ENCODE measurements around the gene CLMN.

The CLMN gene

GRCh38 chr14:95238487-95239298, 81.0 kb downstream of the CLMN start:
- no peak for DNase-seq (ENCODE audit: low spot score)

GRCh38 chr14:95237958-95238340, 81.8 kb downstream of the CLMN start:
- DNase-seq (ENCODE audit: low spot score), result no peak

GRCh38 chr14:95237121-95237957, 82.4 kb downstream of the CLMN start:
- no peak for DNase-seq (ENCODE audit: low spot score)

- no peak for DNase-seq (ENCODE audit: low spot score)
Measured at GRCh38 chr14:95236221-95236620, 83.5 kb downstream of the CLMN start.

- no peak for DNase-seq (ENCODE audit: low spot score)
Measured at GRCh38 chr14:95235767-95236166, 83.9 kb downstream of the CLMN start.

GRCh38 chr14:95235351-95235750, 84.4 kb downstream of the CLMN start:
- DNase-seq (ENCODE audit: low spot score), result no peak

- no peak for DNase-seq (ENCODE audit: low spot score)
Measured at GRCh38 chr14:95234426-95234825, 85.3 kb downstream of the CLMN start.

- no peak for DNase-seq (ENCODE audit: low spot score)
Measured at GRCh38 chr14:95233702-95234241, 85.9 kb downstream of the CLMN start.

- DNase-seq (ENCODE audit: low spot score), result no peak
Measured at GRCh38 chr14:95232894-95233584, 86.7 kb downstream of the CLMN start.

- DNase-seq (ENCODE audit: low spot score), result no peak
Measured at GRCh38 chr14:95231966-95232633, 87.6 kb downstream of the CLMN start.

- no peak for DNase-seq (ENCODE audit: low spot score)
Measured at GRCh38 chr14:95229749-95230148, 90.0 kb downstream of the CLMN start.

- no peak for DNase-seq (ENCODE audit: low spot score)
Measured at GRCh38 chr14:95228240-95228639, 91.5 kb downstream of the CLMN start.

GRCh38 chr14:95227279-95227860, 92.3 kb downstream of the CLMN start:
- DNase-seq (ENCODE audit: low spot score), result no peak

GRCh38 chr14:95226801-95227200, 92.9 kb downstream of the CLMN start:
- DNase-seq (ENCODE audit: low spot score), result no peak

- no peak for DNase-seq (ENCODE audit: low spot score)
Measured at GRCh38 chr14:95225251-95225887, 94.3 kb downstream of the CLMN start.

GRCh38 chr14:95222870-95223398, 96.8 kb downstream of the CLMN start:
- no peak for DNase-seq (ENCODE audit: low spot score)

GRCh38 chr14:95222151-95222631, 97.5 kb downstream of the CLMN start:
- no peak for DNase-seq (ENCODE audit: low spot score)

- DNase-seq (ENCODE audit: low spot score), result no peak
Measured at GRCh38 chr14:95221531-95221930, 98.2 kb downstream of the CLMN start.

- no peak for DNase-seq (ENCODE audit: low spot score)
Measured at GRCh38 chr14:95220663-95221231, 99.0 kb downstream of the CLMN start.

All from hematopoietic multipotent progenitor cell treated with erythropoietin and hydrocortisone succinate and interleukin-3 and kit ligand, for 17 days (in vitro differentiated cells).